HEK293 (cell line): Measurements from ENCODE around the gene FKBP10.

Experiments used
- CTCF ChIP-seq: fragments of 450-650 bp; formaldehyde crosslinking; IDR thresholded peaks from 2 replicates; pipeline ENCODE4 v1.5.1; 2016; ENCODE audit warnings: missing biosample characterization, missing genetic modification characterization
- ZNF140 ChIP-seq: fragments of 450-650 bp; formaldehyde crosslinking; IDR thresholded peaks from 2 replicates; pipeline ENCODE4 v1.5.1; 2016; ENCODE audit warnings: missing biosample characterization, missing genetic modification characterization
- ZNF202 ChIP-seq: fragments of 450-650 bp; formaldehyde crosslinking; IDR thresholded peaks from 2 replicates; pipeline ENCODE4 v1.5.1; 2016; ENCODE audit warnings: missing biosample characterization, missing genetic modification characterization, borderline replicate concordance

GRCh38 chr17:41799366-41799765, 13.4 kb upstream of the FKBP10 start:
- TF ChIP-seq ZNF202 (no peak), CTCF (tag by site-specific recombination) (no peak), ZNF140 (tag by site-specific recombination) (no peak)
